GM12891 (cell line): ENCODE measurements around the gene NTSR2. TPM values are rescaled to one million over a fixed set of nuclear protein-coding genes. Genes with fewer than 3 reads are reported as not detected.

ENCODE experiments used
- DNase-seq: peaks from one replicate; pipeline ENCODE4 v3.0.0; 2011; ENCODE audit warnings: low spot score; ENCODE audit not compliant: insufficient read length
- FAIRE-seq: peaks from 2 replicates; lab custom pipeline; 2011; peaks lifted over from hg19 to GRCh38; lab: Jason Lieb, UNC
- PAX5 ChIP-seq: IDR thresholded peaks from 2 replicates; pipeline ENCODE4 v1.6.1; 2011; ENCODE audit warnings: low read length, moderate library complexity, mild to moderate bottlenecking; ENCODE audit not compliant: insufficient read depth, severe bottlenecking
- POLR2A ChIP-seq: IDR thresholded peaks from 2 replicates; pipeline ENCODE4 v1.6.1; 2011; ENCODE audit warnings: low read depth, low read length, control low read depth
- POLR2AphosphoS5 ChIP-seq: IDR thresholded peaks from 2 replicates; pipeline ENCODE4 v1.6.1; 2011; ENCODE audit warnings: low read depth, low read length, control low read depth
- POU2F2 ChIP-seq: IDR thresholded peaks from 2 replicates; pipeline ENCODE4 v1.6.1; 2011; ENCODE audit warnings: low read depth, mild to moderate bottlenecking, control low read depth, low read length, moderate library complexity
- SPI1 ChIP-seq: IDR thresholded peaks from 2 replicates; pipeline ENCODE4 v1.6.1; 2011; ENCODE audit warnings: low read depth, low read length, control low read depth
- TAF1 ChIP-seq: IDR thresholded peaks from 2 replicates; pipeline ENCODE4 v1.6.1; 2011; ENCODE audit warnings: low read depth, low read length, control low read depth
- polyA plus RNA-seq: library from polyadenylated mRNA; unstranded; fragments of >200 nt; gene quantifications from one replicate; pipeline ENCODE4 v1.2.1, GENCODE V29; 2012; ENCODE audit warnings: low read depth, missing spikeins, inconsistent platforms; ENCODE audit not compliant: missing spikeins

The NTSR2 gene
- polyA plus RNA-seq = not detected

- FAIRE-seq = no peak
- no peak for DNase-seq
Observed at GRCh38 chr2:11669454-11670291, at the start of gene NTSR2. Gene NTSR2 (minus strand): TSS chr2:11670195. CDS start chr2:11670129, 66 bp downstream.

GRCh38 chr2:11719230-11719977 lies 49.4 kb upstream of the NTSR2 start:
- no peak for DNase-seq

More at GRCh38 chr2:11669454-11670291, at the start of gene NTSR2:
- no peak for TF ChIP-seq PAX5
- TF ChIP-seq POLR2AphosphoS5 = no peak
- TF ChIP-seq POLR2A = no peak
- TF ChIP-seq TAF1 = no peak
- no peak for TF ChIP-seq POU2F2
- TF ChIP-seq SPI1 = no peak

GRCh38 chr2:11718606-11719005 lies 48.6 kb upstream of the NTSR2 start:
- no peak for FAIRE-seq
- DNase-seq = no peak
- TF ChIP-seq TAF1 (no peak), POLR2A (no peak), POLR2AphosphoS5 (no peak), POU2F2 (no peak), SPI1 (no peak), PAX5 (no peak)

More at GRCh38 chr2:11719230-11719977, 49.4 kb upstream of the NTSR2 start:
- TF ChIP-seq PAX5 (no peak), POU2F2 (no peak), TAF1 (no peak), POLR2A (no peak), POLR2AphosphoS5 (no peak), SPI1 (no peak)
- no peak for FAIRE-seq

GRCh38 chr2:11717623-11718022 lies 47.6 kb upstream of the NTSR2 start:
- FAIRE-seq = no peak
- DNase-seq = no peak
- TF ChIP-seq POLR2A (no peak), POU2F2 (no peak), TAF1 (no peak), SPI1 (no peak), POLR2AphosphoS5 (no peak), PAX5 (no peak)

- DNase-seq = no peak
- TF ChIP-seq TAF1 = no peak
- TF ChIP-seq SPI1 = peak; percentile 89
- FAIRE-seq = no peak
Observed at GRCh38 chr2:11716689-11717321, 46.8 kb upstream of the NTSR2 start.

- DNase-seq (no peak), FAIRE-seq (no peak)
- no peak for TF ChIP-seq POU2F2
- TF ChIP-seq TAF1 = no peak
- TF ChIP-seq PAX5 = no peak
- no peak for TF ChIP-seq SPI1
- TF ChIP-seq POLR2AphosphoS5 = no peak
- no peak for TF ChIP-seq POLR2A
Observed at GRCh38 chr2:11715987-11716652, 46.1 kb upstream of the NTSR2 start.

- FAIRE-seq = no peak
- no peak for TF ChIP-seq POLR2A
- TF ChIP-seq PAX5 = no peak
- no peak for TF ChIP-seq POU2F2
- TF ChIP-seq SPI1 = no peak
- TF ChIP-seq POLR2AphosphoS5 = no peak
- TF ChIP-seq TAF1 = no peak
- no peak for DNase-seq
Observed at GRCh38 chr2:11713815-11714214, 43.8 kb upstream of the NTSR2 start.

GRCh38 chr2:11712866-11713265 lies 42.9 kb upstream of the NTSR2 start:
- TF ChIP-seq POLR2AphosphoS5 = no peak
- TF ChIP-seq PAX5 = no peak
- no peak for TF ChIP-seq POU2F2
- no peak for TF ChIP-seq POLR2A
- TF ChIP-seq TAF1 = no peak
- TF ChIP-seq SPI1 = no peak
- DNase-seq (no peak), FAIRE-seq (no peak)

- FAIRE-seq = no peak
- TF ChIP-seq SPI1 (no peak), POLR2AphosphoS5 (no peak), PAX5 (no peak), TAF1 (no peak), POU2F2 (no peak), POLR2A (no peak)
- DNase-seq = no peak
Observed at GRCh38 chr2:11711751-11712150, 41.8 kb upstream of the NTSR2 start.
